ENCODE results near the gene CTNNA3. TPM values are rescaled to one million over a fixed set of nuclear protein-coding genes. Genes with fewer than 3 reads are reported as not detected.
A peak's percentile ranks its signal among the peaks of the same experiment; 100 is the strongest.

CTNNA3 gene
- total and polyA plus RNA-seq, 12 donors: 0.03 to 14.4 (median 0.47) TPM; not detected in 1

DNA sequence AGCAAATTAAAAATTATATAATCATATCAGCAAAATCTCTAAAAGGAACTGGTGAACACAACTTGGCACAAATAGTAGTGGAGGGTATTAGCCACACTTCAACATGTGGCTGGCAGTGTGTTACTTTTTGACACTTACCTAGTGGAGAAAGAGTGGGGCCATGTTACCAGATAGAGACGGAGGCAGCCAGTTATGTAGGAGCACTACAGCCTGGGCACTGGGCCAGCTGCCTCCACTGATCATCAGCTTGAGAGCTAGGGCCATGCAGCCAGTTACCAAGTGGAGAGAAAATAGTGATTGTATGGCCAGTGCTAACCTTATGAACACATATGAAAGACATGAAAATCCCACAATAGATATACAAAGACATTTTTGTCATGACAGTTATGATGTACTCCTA lies 243.1 kb downstream of the CTNNA3 start:
- no peaks in the 10 kb centered on the region for H3K36me3 ChIP-seq (replicated peaks in 1 of 2)
- TF ChIP-seq, protein P1, sequence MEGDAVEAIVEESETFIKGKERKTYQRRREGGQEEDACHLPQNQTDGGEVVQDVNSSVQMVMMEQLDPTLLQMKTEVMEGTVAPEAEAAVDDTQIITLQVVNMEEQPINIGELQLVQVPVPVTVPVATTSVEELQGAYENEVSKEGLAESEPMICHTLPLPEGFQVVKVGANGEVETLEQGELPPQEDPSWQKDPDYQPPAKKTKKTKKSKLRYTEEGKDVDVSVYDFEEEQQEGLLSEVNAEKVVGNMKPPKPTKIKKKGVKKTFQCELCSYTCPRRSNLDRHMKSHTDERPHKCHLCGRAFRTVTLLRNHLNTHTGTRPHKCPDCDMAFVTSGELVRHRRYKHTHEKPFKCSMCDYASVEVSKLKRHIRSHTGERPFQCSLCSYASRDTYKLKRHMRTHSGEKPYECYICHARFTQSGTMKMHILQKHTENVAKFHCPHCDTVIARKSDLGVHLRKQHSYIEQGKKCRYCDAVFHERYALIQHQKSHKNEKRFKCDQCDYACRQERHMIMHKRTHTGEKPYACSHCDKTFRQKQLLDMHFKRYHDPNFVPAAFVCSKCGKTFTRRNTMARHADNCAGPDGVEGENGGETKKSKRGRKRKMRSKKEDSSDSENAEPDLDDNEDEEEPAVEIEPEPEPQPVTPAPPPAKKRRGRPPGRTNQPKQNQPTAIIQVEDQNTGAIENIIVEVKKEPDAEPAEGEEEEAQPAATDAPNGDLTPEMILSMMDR (IDR thresholded peaks at IDR 0.05): no peak
- TF ChIP-seq POLR2A (IDR thresholded peaks at IDR 0.05): no peak
- intact Hi-C loops (cut with DNase I): no loop called here
- no peak overlapping the region for H3K27ac ChIP-seq
- peak in 2 of 7 donors; percentile 2 to 23 for DNase-seq
- H3K27me3 ChIP-seq: no peaks in the 10 kb centered on the region
- H3K4me1 ChIP-seq (replicated peaks in 1 of 2): no peaks in the 10 kb centered on the region
- no peak overlapping the region for H3K4me3 ChIP-seq
- 40 to 75% (median 69%) methylated on average over 1 of the region's 1 CpG for WGBS, 4 donors
- H3K9me3 ChIP-seq (replicated peaks in 1 of 3): peaks cover 0 to 4% (median 0%) of the 10 kb centered on the region in 3 donors

DNA sequence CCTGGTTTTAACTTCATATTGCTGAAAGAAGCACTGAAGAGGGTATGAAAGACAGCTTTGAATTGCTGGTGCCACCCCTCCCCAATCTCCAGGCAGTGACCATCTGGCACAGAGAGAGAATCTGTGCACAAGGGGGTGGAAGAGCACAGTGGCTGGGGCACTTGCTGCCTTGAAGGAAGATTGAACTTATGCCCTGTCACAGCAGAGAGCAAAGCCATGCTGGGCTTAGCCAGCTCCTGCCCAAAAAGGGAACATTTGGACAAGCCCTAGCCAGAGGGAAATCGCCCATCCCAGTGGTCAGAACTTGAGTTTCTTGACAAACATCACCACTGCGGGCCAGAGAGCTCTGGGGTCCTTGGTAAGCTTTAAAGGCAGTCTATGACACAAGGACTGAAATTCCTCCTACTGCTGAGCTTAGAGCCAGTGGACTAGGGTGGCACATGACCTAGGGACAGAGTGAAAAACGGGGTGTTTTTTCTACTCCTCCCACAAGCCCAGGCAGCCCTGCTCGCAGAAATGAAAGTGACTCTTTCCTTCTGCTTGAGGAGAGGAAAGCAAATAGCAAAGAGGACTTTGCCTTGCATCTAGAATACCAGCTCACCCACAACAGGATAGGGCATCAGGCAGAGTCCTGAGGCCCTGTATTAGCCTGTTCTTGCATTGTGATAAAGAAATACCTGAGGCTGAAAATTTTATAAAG lies 257.2 kb downstream of the CTNNA3 start:
- intact Hi-C loops (cut with DNase I): no loop called here

DNA sequence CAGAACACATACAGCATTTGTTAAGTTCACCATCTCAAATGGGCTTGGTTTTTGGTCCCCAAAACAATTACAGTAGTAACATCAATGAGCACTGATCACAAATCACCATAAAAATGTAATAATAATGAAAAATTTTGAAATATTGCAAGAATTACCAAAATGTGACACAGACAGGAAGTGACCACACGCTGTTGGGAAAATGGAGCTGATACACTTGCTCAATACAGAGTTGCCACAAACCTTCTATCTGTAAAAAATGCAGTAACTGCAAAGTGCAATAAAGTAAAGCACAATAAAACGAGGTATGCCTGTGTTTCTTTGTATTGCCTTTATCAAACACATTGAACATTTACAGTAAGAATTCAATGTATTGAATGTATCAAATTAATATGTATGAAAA lies 262.7 kb downstream of the CTNNA3 start:
- TF ChIP-seq POLR2A (IDR thresholded peaks at IDR 0.05): no peak
- TF ChIP-seq, protein P1 (IDR thresholded peaks at IDR 0.05): no peak
- WGBS, 4 donors: 58 to 75% (median 69%) methylated on average over 2 of the region's 2 CpGs
- Histone ChIP-seq H3K36me3 (replicated peaks in 1 of 2) (no peaks in the 10 kb centered on the region), H3K9me3 (replicated peaks in 1 of 3) (no peaks in the 10 kb centered on the region), H3K4me1 (replicated peaks in 1 of 2) (no peaks in the 10 kb centered on the region), H3K4me3 (no peak overlapping the region), H3K27ac (no peak overlapping the region), H3K27me3 (no peaks in the 10 kb centered on the region)
- DNase-seq: no peak
- intact Hi-C loops (cut with DNase I): no loop called here

More for the DNA sequence above, 257.2 kb downstream of the CTNNA3 start:
- H3K4me1 ChIP-seq (replicated peaks in 1 of 2): no peaks in the 10 kb centered on the region
- 52 to 70% (median 59%) methylated on average over 2 to 4 of the region's 4 CpGs for WGBS, 4 donors
- H3K9me3 ChIP-seq (replicated peaks in 1 of 3): no peaks in the 10 kb centered on the region
- H3K27ac ChIP-seq: no peak overlapping the region
- TF ChIP-seq POLR2A (IDR thresholded peaks at IDR 0.05): no peak
- TF ChIP-seq, protein P1 (IDR thresholded peaks at IDR 0.05): no peak
- no peak overlapping the region for H3K4me3 ChIP-seq
- H3K36me3 ChIP-seq (replicated peaks in 1 of 2): no peaks in the 10 kb centered on the region
- no peak for DNase-seq
- no peaks in the 10 kb centered on the region for H3K27me3 ChIP-seq

DNA sequence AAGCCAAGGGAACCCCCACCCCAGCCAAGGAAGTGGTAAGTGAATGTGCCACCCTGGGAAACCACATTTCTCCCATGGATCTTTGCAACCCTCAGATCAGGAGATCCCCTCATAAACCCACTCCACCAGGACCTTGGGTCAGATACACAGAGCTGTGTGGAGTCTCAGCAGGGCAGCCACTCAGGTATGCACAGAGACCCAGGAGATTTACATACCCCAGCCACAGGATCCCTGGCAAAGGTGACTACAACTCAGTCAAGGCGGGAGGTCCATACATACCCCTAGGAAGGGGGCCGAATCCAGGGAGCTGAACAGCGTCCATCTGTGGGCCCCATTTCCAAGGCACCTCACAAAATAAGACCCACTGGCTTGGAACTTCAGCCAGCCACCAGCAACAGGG lies 293.4 kb downstream of the CTNNA3 start:
- Histone ChIP-seq H3K36me3 (replicated peaks in 1 of 2) (no peaks in the 10 kb centered on the region), H3K4me3 (no peak overlapping the region), H3K9me3 (replicated peaks in 1 of 3) (no peaks in the 10 kb centered on the region), H3K27ac (no peak overlapping the region), H3K4me1 (replicated peaks in 1 of 2) (no peaks in the 10 kb centered on the region), H3K27me3 (no peaks in the 10 kb centered on the region)
- DNase-seq: no peak
- intact Hi-C loops (cut with DNase I): no loop called here
- no peak for TF ChIP-seq POLR2A (IDR thresholded peaks at IDR 0.05)
- TF ChIP-seq, protein P1 (IDR thresholded peaks at IDR 0.05): no peak
- 83 to 94% (median 90%) methylated on average over 2 to 3 of the region's 3 CpGs for WGBS, 4 donors
